DMS 273 treated with DMSO at 0.1 percent for 48 hours (cell line): ENCODE results near the gene SULF2.

Experiments used
- DNase-seq: peaks from one replicate; lab custom pipeline; 2025; lab: John Stamatoyannopoulos, UW

SULF2 gene

DNA sequence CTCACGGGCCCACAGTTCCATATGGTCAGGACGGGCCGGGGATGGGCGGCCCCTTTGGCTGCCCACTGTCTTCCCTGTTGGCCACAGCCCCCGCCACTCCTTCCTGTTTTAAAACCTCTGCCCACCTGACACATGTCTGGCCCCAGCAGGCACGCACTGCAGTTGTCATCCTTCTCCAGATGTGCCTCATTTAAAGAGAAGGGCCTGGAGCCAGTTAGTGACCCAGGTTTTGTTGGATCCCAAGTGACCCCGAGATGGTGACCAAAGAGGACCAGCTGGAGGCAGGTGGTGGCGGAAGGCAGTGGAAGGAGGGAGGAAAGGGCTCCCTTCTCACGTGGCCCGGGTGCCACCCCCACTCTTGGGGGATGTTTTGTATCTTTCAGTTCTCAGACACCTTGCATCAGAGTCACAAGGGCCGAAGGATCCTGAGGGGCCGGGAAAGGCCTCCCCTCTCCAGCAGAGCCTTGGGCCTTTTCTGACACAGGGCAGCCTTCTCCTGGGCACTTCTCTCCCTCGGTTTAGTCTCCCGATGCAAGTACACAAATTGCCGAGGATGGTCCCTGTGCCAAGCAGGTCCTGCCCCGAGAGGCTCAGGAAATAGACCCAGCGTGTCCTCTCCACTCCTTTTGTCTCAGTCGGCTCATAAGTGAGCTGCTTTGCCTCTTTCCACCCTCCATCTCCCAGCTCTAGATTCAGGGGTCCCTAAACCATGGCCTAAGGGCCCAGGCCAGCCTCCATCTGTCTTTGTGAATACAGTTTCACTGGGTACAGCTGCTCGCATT is 117.6 kb downstream of the SULF2 start:
- DNase-seq = no peak

DNA sequence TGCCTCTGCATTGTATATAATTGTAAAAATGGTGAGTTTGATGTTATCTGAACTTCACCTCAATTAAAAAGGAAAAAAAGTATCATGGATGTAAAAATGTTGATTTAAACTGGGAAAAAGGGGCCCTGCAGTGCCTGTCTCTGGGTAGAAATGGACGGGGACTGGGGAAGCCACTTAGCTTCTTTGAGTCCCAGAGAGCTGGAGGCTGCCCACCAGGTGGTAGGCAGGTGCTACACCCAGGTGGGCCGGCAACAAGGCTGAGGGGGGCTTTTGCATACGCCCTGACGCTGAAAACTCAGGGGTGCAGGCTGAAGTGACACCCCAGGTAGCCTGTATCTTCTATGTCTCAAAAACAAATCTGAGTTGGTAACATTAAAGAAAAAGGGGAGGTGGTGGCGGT is 118.2 kb downstream of the SULF2 start:
- no peak for DNase-seq

DNA sequence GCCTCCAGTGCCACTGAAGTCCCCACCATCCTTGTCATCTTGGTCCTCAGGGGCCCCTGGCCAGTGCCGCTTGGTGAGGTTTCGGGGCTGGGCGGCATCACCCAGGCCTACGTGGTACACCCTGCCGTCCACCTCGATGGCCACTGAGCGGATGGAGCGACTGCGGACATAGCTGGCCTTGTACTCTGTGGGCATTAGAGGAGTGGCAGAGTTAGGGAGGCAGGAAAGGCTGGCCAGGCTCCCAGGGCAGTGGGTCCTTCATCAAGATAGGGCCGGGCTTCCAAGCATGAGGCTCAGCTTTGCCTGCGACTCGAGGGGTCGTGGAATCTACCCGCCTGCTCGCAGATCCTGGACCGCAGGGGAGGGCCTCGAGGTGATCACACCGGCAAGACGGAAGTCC is 119.0 kb downstream of the SULF2 start:
- no peak for DNase-seq

DNA sequence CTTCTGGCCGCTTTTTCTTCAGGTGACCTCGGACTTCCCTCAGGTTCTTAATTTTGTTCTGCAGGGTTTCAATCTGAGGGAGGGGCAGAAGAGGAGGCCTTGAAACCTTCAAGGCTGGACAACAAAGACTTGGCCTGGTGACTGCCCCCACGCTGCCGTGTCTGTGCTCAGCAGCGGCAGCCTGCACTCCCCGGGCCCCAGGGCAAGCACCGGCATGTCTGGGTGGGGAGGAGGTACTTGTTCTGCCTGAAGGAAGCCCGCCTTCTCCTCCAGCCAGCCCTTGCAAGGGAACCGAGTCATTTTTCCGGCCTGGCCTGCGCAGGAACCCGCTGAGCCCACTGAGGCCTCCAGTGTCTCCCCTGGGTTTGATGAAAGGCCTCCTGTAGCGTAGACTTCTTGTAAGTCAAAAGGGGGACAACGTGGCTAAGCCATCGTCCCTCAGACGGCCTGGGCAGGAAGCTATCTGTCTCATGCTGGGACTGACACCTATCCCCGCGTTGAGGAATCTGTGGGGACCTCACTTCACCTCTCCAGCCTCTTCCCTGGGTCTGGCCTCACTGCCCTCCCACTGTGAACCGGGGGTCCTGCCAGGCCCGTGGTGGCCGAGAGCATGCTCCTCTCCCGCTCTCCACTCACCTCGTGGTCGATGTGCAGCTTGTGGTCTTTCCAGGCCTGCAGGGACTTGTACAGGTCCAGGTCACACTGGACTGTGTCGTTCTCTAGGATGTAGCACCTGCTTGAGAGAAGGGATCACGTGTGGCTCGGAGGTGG is 119.9 kb downstream of the SULF2 start:
- DNase-seq = no peak

DNA sequence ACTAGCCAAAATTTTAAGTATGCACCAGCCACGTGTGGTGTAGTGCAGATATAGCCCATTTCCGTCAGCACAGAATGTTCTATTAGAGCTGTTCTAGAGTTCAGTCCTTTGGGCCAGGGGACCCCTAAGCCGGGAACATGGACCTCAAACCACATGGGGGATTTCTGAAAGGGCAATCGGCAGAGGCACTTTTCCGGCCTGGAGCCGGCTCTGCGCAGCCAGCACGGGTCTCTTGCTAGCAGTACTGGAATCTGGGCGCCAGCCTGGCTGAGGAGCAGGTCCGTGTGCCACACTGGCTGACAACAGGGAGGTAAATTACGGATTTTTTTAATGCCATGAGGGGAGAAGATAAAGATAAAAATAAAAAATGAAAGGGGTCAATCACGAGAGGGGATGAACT is 120.5 kb downstream of the SULF2 start:
- no peak for DNase-seq

DNA sequence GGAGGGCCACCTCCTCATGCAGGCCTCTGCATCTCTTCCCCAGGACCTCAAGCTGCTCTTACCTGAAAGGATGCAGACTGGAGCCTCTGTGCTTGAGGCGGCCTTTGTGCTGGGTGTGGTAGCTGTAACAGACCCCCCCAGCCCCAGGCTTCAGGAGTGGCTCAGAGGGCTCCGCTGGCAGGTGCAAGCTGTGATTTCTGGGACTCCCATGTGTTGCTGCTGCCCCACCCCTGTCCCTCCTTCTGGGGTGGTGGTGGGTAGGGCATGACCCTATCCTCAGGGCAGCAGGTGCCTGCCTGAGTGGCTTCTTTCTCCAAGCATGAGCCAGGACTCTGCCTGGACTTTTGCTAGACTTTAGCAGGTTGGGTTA is 121.2 kb downstream of the SULF2 start:
- no peak for DNase-seq

DNA sequence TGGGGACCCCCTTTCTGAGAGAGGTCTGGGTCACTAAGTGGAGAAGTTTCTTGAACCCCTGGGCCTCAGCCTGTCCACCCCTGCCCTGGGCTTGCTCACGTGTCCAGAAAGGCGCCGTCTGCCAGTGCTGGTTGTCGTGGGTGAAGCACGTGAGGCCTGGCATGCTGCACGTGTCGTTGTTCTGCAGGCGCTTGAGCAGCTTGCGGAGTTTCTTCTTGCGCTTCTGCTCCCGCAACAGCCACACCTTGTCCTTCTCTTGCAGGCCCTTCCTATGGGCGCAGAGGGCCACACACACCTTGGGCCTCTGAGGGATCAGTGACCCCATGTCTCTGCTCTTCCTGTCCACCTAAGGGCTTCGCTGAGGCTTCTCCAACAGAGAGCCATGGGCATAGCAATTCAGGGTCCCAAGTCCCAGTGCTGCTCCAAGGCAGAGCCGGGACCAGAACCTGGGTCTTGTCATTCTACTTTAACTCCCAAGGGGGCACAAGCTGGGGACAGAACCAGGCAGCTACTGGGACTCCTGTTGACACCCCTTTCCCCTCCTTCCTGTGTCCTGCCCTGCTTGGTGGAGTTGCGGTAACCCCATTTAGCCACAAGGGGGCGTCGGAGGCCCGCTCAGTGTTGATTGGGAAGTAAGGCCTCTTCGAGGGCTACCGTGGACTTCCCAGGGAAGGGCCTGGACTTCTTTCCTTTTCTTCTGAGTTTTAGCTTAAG is 121.8 kb downstream of the SULF2 start:
- no peak for DNase-seq

DNA sequence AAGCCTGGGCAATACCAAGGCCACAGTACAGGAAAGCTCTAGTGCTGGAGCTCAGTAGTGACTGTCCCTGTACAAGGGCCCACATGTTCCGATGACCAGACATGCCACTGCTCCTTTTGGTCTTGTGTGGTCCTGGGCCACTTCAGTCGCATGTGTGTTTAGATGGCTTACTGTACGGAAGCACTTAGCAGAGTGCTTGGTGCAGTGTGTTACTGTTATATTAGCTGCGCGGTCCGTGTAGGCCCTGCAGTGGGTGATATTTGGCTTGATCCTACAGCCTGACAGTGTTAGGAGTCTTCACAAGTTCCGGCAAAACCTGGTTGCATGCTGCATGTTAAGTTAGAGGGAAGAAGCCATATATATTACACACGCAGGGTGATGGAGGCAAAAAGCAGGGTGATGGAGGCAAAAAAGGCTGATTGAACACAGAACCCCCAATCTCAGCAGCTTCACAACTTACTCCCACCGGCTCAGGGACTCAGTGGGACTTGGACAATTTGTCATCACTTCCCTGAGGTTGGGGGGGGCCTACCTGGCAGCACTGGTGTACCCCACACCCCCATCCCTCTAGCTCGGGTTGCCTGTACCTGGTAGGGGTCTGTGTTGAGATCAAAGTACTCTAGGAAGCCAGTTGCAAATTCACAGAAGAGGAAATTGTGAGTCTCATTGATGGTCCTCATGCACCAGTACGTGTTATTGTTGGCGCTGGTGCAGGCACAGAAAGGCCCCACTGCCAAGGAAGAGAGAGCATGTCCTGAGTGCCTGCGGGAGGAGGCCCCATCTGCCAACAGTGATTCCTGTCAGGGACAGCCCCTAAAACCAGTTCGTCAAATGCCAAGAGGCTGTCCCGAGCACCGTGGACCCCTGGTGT is 122.6 kb downstream of the SULF2 start:
- no peak for DNase-seq

DNA sequence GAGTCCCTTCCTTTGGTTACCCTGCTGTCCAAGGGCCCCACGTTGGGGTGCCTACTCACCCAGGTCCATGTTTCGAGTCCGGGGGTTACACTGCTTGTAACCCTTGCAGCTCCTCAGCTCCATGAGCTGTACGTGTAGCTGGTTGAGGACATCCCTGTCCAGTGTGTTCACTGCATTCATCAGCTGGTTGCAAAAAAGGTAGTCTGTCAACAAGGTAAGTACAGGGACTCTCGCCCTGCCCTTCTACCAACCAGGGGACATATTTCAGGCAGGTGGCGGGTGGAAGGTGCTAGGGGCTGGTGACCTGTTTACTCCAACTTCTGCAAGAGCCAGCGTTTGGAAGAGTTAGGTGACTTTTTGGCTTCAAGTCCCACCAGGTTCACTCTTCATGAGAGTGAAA is 123.6 kb downstream of the SULF2 start:
- no peak for DNase-seq

DNA sequence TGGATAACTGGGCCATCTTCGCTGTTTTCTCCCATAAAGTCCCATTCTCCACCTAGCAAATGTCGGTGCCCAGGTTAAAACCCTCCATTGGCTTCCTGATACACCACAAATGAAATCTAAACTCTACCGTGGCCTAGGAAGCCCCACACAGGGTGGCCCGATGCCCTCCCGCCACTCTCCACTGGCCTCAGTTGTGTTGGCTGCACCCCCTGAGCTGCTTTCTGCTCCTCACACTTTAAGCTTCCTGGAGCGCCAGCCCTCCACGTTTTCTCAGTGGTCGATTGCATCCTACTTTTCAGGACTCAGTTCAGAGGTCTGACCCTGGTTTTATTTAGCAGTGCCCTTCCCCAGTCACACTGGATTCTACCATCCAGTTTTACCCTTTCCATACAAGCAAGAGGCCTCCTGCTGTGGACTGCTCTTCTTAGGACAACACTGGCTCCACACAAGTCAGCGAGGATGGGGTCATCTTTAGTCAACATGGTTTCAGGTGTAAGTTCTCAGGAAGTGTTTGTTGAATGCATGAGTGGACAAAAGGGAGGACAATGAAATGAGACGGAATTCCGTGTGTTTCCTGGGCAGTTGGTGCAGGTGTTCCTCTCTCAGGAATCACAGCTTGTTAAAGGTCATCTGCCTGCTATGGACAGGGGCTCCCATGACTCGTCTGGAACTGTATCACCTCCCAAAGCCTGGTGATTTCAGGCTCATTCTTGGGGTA is 124.1 kb downstream of the SULF2 start:
- DNase-seq = no peak

DNA sequence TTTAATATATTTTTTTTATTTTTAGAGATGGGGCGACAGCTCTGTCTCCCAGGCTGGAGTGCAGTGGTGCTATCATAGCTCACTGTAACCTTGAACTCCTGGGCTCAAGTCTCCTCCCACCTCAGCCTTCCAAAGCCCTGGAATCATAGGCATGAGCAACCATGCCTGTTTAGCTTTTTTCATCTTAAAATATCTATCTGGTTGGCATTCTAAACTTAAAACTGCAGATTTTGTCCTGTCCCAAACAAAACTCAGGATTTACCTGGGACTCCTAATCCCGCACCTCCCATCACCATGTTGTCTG is 124.7 kb downstream of the SULF2 start:
- DNase-seq = no peak

DNA sequence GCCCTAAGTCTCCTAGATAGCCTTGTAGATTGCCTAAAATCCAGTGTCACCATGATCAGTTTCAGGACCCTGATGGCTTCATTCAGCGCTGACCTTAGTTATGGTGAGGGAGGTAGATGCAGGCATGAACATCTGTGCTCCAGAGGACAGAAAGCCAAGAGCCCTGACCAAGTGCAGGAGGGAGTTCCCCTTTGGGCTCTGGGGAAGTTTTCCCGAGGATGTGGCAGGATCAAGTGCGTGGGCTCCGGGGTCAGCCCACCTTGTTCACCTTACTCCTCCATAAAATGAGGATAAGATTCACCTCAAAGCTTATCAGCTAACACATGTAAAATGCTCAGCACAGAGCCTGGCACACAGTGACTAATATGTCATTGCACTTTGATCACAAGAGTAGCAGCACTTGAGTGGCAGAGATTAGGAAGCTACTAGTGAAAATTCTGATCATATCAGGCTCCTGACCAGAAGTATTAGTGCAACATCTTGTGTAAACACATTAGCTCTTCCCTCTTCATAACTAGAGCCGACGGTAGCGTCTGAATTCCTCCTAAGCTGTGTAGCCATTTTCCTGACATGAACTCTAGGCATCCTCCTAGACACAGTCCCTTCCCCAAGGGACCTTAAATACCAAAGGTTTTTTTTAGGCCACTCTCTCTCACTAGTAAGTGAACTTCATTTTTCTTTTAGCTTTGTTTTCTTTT is 125.2 kb downstream of the SULF2 start:
- no peak for DNase-seq

DNA sequence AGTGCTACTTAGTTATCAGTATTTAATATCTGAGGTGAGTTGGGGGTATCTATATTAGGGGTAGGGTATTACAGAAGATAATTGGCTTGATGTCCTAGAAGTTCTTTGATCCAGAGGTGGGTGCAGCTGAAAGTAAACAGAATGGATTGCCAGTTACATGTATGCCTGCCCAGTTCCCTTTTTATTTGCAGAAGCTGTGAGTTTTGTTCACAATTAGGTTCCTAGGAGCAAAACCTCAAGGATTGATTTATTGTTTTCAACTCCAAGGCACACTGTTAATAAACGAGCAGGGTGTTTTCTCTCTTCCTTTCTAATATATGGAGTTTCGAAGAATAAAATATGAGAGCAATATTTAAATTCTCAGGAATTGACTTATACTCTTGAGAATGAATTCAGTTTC is 129.0 kb downstream of the SULF2 start:
- no peak for DNase-seq

DNA sequence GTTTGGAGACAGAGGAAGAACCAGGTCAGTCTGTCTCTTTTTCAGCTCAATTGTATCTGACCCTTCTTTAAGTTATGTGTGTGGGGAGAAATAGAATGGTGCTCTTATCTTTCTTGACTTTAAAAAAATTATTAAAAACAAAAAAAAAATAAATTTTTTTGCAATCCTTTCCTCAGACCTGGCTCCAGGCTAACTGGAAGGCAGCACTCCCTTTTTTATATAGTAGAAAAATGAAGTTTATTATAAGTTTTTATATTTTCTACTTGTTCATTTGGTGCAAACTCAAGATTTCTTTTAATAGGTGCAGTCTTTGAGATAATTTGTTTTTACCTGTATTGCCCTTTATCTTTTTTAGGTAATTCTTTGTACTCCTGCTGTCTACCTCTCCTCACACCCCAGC is 129.6 kb downstream of the SULF2 start:
- DNase-seq = no peak

DNA sequence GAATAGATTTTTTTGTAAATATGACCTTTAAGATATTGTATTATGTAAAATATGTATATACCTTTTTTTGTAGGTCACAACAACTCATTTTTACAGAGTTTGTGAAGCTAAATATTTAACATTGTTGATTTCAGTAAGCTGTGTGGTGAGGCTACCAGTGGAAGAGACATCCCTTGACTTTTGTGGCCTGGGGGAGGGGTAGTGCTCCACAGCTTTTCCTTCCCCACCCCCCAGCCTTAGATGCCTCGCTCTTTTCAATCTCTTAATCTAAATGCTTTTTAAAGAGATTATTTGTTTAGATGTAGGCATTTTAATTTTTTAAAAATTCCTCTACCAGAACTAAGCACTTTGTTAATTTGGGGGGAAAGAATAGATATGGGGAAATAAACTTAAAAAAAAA is 130.9 kb downstream of the SULF2 start:
- DNase-seq = no peak

DNA sequence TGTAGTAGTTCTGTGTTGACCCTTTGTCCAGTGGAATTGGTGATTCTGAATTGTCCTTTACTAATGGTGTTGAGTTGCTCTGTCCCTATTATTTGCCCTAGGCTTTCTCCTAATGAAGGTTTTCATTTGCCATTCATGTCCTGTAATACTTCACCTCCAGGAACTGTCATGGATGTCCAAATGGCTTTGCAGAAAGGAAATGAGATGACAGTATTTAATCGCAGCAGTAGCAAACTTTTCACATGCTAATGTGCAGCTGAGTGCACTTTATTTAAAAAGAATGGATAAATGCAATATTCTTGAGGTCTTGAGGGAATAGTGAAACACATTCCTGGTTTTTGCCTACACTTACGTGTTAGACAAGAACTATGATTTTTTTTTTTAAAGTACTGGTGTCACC is 131.4 kb downstream of the SULF2 start:
- DNase-seq = no peak

DNA sequence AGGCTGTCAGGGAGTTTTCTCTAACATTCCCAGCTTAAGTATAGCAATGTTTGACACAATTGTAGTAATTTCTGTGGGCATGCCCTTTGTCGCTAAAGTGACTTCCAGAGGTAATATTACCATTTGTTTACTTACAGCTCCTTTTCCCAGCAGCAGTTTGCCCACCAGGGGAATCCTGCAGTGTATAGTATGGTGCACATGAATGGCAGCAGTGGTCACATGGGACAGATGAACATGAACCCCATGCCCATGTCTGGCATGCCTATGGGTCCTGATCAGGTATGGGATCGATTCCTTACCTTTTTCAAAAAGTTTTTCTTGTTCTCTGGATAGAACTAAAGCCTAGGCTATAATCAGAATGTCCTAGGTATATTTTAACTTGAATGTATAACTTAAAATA is 132.5 kb downstream of the SULF2 start:
- no peak for DNase-seq

DNA sequence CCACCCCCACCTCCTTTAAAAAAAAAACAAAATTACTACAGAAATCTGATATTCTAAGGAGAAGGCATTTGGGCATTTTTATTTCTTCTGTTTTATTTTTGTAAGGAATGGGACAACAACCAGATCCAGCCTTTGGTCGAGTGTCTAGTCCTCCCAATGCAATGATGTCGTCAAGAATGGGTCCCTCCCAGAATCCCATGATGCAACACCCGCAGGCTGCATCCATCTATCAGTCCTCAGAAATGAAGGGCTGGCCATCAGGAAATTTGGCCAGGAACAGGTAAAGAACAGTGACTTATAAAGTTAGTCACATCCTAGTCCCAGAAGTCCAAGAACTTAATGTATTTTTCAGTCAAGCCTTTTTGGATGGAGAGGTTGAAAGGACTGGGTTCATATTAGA is 133.0 kb downstream of the SULF2 start:
- no peak for DNase-seq

DNA sequence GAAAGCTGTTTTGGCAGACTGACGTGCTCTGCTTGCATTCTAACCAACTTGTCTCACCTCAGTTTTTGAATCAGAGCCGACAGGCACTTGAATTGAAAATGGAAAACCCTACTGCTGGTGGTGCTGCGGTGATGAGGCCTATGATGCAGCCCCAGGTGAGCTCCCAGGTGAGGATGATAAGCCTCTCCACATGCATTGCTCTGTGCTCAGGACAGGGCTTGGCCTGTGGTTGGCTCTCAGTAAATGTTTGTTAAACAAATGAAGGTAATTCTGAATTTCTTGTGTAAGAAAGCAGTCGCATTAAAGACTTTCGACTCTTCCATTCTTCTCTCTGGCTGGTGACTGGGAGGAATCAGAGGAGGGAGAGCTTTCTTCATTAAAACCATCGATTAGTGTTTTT is 136.3 kb downstream of the SULF2 start:
- DNase-seq = no peak

DNA sequence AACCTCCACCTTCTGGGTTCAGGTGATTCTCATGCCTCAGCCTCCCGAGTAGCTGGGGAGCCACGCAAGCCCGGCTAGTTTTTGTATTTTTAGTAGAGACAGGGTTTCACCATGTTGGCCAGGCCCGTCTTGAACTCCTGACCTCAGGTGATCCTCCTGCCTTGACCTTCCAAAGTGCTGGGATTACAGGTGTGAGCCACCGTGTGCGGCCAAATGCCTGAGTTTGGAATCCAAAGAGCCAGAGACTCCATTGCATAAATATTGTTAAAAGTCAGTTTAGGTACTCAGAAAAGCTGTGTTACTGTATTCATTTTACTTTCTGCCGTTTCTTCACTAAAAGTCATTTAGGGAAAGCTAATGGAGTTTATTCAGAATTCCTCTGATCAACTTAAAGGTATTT is 137.3 kb downstream of the SULF2 start:
- no peak for DNase-seq

DNA sequence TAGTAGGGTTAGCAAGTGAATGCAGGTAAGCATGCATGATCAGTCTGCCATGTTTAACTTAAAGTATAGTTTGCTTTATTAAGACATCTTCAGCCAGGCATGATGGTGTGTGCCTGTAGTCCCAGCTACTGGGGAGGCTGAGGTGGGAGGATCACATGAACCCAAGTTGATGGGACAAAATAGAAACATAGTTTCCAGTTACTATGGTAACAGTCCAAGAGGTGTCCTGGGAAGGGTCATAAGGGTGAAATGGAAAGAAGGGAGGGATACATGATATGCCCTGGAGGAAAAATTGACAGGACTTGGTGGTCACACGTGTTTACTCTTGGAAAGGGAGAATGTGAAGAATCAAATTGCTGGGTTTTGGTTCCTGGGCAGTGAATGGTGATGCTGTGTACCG is 139.6 kb downstream of the SULF2 start:
- DNase-seq = no peak
